Esophagus muscularis mucosa (tissue), 4 donors: Measurements from ENCODE around the gene FAM24B. TPM values are rescaled to one million over a fixed set of nuclear protein-coding genes. Genes with fewer than 3 reads are reported as not detected.
"Not testable (repeated sequence)": the region's sequence is repeated elsewhere in the genome, so short reads cannot be mapped to it uniquely, and the experiment has no call there.

Source experiments
- DNase-seq: peaks from one replicate; pipeline ENCODE4 v3.0.0-alpha.2; 2017; ENCODE audit errors: extremely low spot score
- H3K27ac ChIP-seq, 4 donors: fragments of 200-600 bp; sonication (generic); replicated peaks in 1 of 4; 1 replicate in 3 of 4; 2 replicates in 1 of 4; pipeline ENCODE4 v1.5.1; 2016 to 2019; ENCODE audit warnings: mild to moderate bottlenecking in 1 of 4
- H3K27me3 ChIP-seq, 4 donors: fragments of 200-600 bp; sonication (generic); one replicate each; pipeline versions ENCODE4 v1.5.1 to v1.6.0; 2016 to 2019
- H3K36me3 ChIP-seq, 4 donors: fragments of 200-600 bp; sonication (generic); one replicate each; pipeline ENCODE4 v1.5.1; 2016 to 2019
- H3K4me1 ChIP-seq, 4 donors: fragments of 200-600 bp; sonication (generic); one replicate each; pipeline ENCODE4 v1.5.1; 2016 to 2019
- H3K4me3 ChIP-seq, 4 donors: fragments of 200-600 bp; sonication (generic); 1 replicate in 2 of 4; 2 replicates in 2 of 4; pipeline ENCODE4 v1.5.1; 2016 to 2019; ENCODE audit warnings: mild to moderate bottlenecking in 4 of 4, moderate library complexity in 1 of 4
- H3K9me3 ChIP-seq, 4 donors: fragments of 200-600 bp; sonication (generic); 1 replicate in 3 of 4; 2 replicates in 1 of 4; pipeline ENCODE4 v1.5.1; 2016 to 2019
- EP300 ChIP-seq: sonication (generic); formaldehyde crosslinking; IDR thresholded peaks from one replicate; pipeline ENCODE4 v1.6.1; 2017; ENCODE audit warnings: antibody characterized with exemption
- POLR2A ChIP-seq: fragments of 450-650 bp; IDR thresholded peaks from one replicate; pipeline ENCODE4 v1.6.1; 2017; ENCODE audit warnings: antibody characterized with exemption, moderate library complexity, mild to moderate bottlenecking, low read depth
- POLR2AphosphoS5 ChIP-seq, 2 donors: sonication (generic); formaldehyde crosslinking; IDR thresholded peaks; one replicate each; pipeline ENCODE4 v1.6.1; 2017; ENCODE audit warnings: antibody characterized with exemption in 2 of 2
- WGBS: methylation state at CpG from one replicate; pipeline ENCODE4 v1.1.5; 2018; 5-methylcytosine and 5-hydroxymethylcytosine counted together
- intact Hi-C: fragments of 100-400 bp; cut with DNase I; formaldehyde crosslinking; loops from one replicate; pipeline ENCODE4 v1.15.1; 2023
- total RNA-seq, 4 donors: library from RNA; depleted of rRNA; stranded (reverse); fragments of >200 nt; gene quantifications; one replicate each; pipeline versions ENCODE4 v1.1.0 to v1.2.1, GENCODE V29; 2016
- TF ChIP-seq, protein P1 (sequence below), 3 experiments: fragments of 200-600 bp in 2 of 3; fragments of 450-650 bp in 1 of 3; sonication (generic) in 2 of 3; IDR thresholded peaks; one replicate each; pipeline ENCODE4 v1.5.1; 2017 to 2019; ENCODE audit warnings: antibody characterized with exemption in 3 of 3, mild to moderate bottlenecking in 2 of 3, moderate library complexity in 1 of 3

FAM24B gene, protein sequence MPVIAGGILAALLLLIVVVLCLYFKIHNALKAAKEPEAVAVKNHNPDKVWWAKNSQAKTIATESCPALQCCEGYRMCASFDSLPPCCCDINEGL
- total RNA-seq: 1 to 10 TPM in 3 of 4 donors, not detected in 1; 1.2 to 3.1 (median 2.7) TPM

GRCh38 chr10:122879339-122880273, at the start of gene FAM24B:
Gene FAM24B, minus strand, starts transcription at chr10:122879581. Its CDS starts 29,066 bp downstream, at chr10:122850515.
- Histone ChIP-seq H3K4me1 (peaks cover 10 to 23% (median 17%) of the 10 kb centered on the region in 4 donors), H3K27ac (peak within 1 kb of the TSS; percentile 55 to 65 (median 60)), H3K9me3 (no peaks in the 10 kb centered on the region), H3K36me3 (no peaks in the 10 kb centered on the region), H3K4me3 (peak within 1 kb of the TSS; percentile 59 to 74 (median 69)), H3K27me3 (no peaks in the 10 kb centered on the region)
- DNase-seq: peak; percentile 96
- WGBS: 8% methylated on average over 62 of the region's 95 CpGs
- TF ChIP-seq POLR2A (no peak), POLR2AphosphoS5 (IDR thresholded peaks at IDR 0.05) (peak; percentile 46 to 94), EP300 (no peak)
- TF ChIP-seq, protein P1, sequence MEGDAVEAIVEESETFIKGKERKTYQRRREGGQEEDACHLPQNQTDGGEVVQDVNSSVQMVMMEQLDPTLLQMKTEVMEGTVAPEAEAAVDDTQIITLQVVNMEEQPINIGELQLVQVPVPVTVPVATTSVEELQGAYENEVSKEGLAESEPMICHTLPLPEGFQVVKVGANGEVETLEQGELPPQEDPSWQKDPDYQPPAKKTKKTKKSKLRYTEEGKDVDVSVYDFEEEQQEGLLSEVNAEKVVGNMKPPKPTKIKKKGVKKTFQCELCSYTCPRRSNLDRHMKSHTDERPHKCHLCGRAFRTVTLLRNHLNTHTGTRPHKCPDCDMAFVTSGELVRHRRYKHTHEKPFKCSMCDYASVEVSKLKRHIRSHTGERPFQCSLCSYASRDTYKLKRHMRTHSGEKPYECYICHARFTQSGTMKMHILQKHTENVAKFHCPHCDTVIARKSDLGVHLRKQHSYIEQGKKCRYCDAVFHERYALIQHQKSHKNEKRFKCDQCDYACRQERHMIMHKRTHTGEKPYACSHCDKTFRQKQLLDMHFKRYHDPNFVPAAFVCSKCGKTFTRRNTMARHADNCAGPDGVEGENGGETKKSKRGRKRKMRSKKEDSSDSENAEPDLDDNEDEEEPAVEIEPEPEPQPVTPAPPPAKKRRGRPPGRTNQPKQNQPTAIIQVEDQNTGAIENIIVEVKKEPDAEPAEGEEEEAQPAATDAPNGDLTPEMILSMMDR (IDR thresholded peaks at IDR 0.05): peak in 1 of 3 experiments; percentile 3
- intact Hi-C loops: no loop called here

GRCh38 chr10:122915700-122916099, 36.3 kb upstream of the FAM24B start:
- Histone ChIP-seq H3K36me3 (no peaks in the 10 kb centered on the region), H3K27me3 (no peaks in the 10 kb centered on the region), H3K4me3 (no peak overlapping the region), H3K4me1 (no peaks in the 10 kb centered on the region), H3K27ac (no peak overlapping the region), H3K9me3 (no peaks in the 10 kb centered on the region)
- 85% methylated on average over 2 of the region's 2 CpGs for WGBS
- no peak for DNase-seq
- intact Hi-C loops: no loop called here
- no peak for TF ChIP-seq EP300
- TF ChIP-seq POLR2AphosphoS5 (IDR thresholded peaks at IDR 0.05): no peak
- TF ChIP-seq, protein P1 (IDR thresholded peaks at IDR 0.05): no peak
- no peak for TF ChIP-seq POLR2A

DNA sequence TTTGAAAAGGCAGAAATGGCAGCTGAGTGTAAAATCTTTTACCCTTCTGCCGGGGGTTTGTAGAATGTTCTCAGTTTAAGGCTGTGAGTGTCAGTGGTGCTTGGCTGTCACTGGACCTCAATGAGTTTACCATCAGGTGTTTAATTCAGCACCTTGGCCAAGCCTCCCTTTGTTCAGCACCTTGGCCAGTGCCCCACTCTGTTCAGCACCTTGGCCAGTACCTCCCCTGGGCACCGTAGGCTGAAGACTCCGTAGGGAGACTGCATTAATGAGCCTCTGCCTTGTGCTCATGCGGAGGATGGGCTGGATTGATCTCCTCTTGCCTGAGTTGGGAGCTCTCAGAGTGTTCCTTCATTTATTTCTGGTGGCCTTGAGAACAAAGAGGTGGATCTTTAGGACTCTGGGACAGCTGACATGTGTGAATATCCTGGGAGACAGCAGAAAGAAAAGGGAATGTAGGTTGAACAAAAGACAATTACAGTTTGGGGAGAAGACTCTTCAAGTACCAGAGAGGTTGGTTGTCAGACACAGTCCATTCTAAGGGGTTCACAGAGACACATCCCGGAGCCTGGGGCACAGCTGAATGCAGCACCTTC, 32.6 kb upstream of the FAM24B start:
- Histone ChIP-seq H3K4me3 (no peak overlapping the region), H3K27me3 (peaks cover 0 to 7% (median 0%) of the 10 kb centered on the region in 4 donors), H3K27ac (no peak overlapping the region), H3K4me1 (no peaks in the 10 kb centered on the region), H3K36me3 (no peaks in the 10 kb centered on the region), H3K9me3 (no peaks in the 10 kb centered on the region)
- intact Hi-C loops: no loop called here
- 26% methylated on average over 5 of the region's 5 CpGs for WGBS
- DNase-seq: no peak
- TF ChIP-seq POLR2A: no peak
- TF ChIP-seq EP300: no peak
- no peak for TF ChIP-seq POLR2AphosphoS5 (IDR thresholded peaks at IDR 0.05)
- TF ChIP-seq, protein P1 (IDR thresholded peaks at IDR 0.05): no peak

DNA sequence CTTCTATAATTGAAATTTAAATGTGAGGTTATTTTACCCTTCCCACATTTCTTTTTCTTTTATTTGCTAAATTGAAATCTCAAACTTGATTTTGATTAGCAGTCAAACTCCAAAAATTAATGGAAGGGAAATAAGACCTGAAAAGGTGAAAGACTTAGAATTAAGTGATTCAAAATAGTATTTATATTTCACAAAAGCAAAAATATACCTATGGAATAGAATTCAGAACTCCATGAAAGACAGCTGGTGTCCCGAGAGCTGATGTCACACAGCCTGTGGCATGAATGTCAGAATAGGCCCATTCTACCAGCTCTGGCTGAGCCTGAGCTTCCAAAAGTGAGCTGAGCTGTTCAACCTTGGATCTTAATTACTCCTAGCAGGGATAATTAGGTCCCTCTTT, 30.9 kb upstream of the FAM24B start, which contains the start of gene FAM24A:
TSS of gene FAM24A (plus strand) at position 301 of the 400 bp plus-strand sequence. CDS start 1,025 bp downstream, outside the sequence.
- Histone ChIP-seq H3K4me3 (no peak within 1 kb of the TSS), H3K36me3 (no peaks in the 10 kb centered on the region), H3K27ac (no peak within 1 kb of the TSS), H3K27me3 (peaks cover 0 to 7% (median 0%) of the 10 kb centered on the region in 4 donors), H3K4me1 (no peaks in the 10 kb centered on the region), H3K9me3 (no peaks in the 10 kb centered on the region)
- intact Hi-C loops: no loop called here
- DNase-seq: no peak
- no peak for TF ChIP-seq EP300
- no peak for TF ChIP-seq POLR2A
- TF ChIP-seq, protein P1 (IDR thresholded peaks at IDR 0.05): no peak
- no peak for TF ChIP-seq POLR2AphosphoS5 (IDR thresholded peaks at IDR 0.05)
- 53% methylated on average over 1 of the region's 1 CpG for WGBS

GRCh38 chr10:122903861-122904260, 24.5 kb upstream of the FAM24B start:
- H3K4me3 ChIP-seq, H3K36me3 ChIP-seq, intact Hi-C loops, DNase-seq, H3K27ac ChIP-seq, H3K9me3 ChIP-seq, H3K4me1 ChIP-seq: not testable (repeated sequence)
- 74% methylated on average over 4 of the region's 4 CpGs for WGBS
- peaks cover 0 to 22% (median 0%) of the 10 kb centered on the region in 4 donors for H3K27me3 ChIP-seq
